Measurements from ENCODE around the gene TMEM231.
"Not testable (repeated sequence)": the region's sequence is repeated elsewhere in the genome, so short reads cannot be mapped to it uniquely, and the experiment has no call there.

TMEM231 gene

GRCh38 chr16:75534560-75535205 lies 21.4 kb downstream of the TMEM231 start:
- in situ Hi-C loops (cut with HindIII; ENCODE audit: low sequenced_read_pairs) = no loop called here

DNA sequence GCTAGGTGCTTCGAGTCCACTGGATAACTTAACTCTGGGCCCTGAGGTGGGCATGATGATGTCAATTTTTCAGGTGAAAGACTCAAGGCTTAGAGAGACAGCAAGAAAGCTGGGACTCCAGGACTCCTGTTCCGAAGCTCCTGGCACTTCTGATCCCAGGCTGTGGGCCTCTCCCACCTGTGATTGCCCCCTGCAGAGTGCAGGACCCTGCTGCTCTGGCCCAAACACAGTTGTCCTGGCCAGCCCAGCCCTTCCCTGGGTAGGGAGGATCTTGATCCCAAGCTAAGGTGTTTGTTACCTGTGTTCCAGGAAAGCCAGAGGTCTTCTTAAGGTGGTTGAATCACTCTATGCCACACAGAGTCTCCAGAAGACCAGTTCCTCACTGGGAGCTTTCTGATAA lies 23.3 kb downstream of the TMEM231 start:
- in situ Hi-C loops (cut with HindIII; ENCODE audit: low sequenced_read_pairs) = no loop called here

- in situ Hi-C loops (cut with HindIII; ENCODE audit: low sequenced_read_pairs) = no loop called here
Measured at GRCh38 chr16:75532142-75532765, 23.8 kb downstream of the TMEM231 start.

GRCh38 chr16:75529959-75530358 lies 26.1 kb downstream of the TMEM231 start:
- in situ Hi-C loops (cut with HindIII; ENCODE audit: low sequenced_read_pairs) = no loop called here

DNA sequence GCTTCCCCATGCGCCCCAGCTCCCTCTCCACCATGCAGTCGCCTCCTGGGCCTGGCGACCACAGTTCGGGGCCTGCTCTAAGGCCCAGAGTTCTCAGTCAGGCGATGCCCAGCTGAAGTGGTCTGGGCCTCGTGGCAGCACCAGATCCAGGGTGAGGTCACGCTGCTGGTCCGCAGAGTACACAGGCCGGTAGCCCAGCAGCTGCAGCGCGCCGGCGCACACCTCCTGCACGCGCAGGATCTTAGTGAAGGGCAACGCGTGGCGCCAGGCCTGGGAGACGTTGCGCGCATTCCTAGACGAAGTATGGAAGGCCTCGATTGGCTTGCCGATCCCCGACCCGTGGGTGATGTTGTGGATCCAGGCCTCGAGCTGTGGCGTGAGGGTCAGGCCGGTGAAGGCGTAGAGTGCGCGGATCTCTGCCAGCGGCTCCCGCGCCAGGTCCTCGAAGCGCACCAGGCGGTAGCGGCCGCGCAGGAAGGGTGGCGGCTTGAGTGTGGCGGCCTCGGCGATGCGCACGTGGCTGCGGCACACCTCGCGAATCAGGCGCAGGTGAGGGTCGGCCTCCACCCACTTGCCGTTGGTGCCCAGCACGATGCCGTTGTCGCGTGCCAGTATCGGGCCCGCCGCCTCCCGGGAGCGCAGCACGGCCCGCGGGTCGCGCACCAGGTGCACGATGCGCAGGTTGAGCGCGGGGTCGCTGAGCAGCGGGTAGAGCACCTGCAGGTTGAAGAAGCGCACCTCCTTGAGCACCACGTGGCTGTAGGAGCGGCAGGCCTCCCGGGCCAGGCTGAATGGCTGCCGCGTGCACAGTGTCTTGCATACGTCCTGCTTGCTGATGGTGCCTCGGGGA lies 26.8 kb downstream of the TMEM231 start:
- in situ Hi-C loops (cut with HindIII; ENCODE audit: low sequenced_read_pairs) = no loop called here

DNA sequence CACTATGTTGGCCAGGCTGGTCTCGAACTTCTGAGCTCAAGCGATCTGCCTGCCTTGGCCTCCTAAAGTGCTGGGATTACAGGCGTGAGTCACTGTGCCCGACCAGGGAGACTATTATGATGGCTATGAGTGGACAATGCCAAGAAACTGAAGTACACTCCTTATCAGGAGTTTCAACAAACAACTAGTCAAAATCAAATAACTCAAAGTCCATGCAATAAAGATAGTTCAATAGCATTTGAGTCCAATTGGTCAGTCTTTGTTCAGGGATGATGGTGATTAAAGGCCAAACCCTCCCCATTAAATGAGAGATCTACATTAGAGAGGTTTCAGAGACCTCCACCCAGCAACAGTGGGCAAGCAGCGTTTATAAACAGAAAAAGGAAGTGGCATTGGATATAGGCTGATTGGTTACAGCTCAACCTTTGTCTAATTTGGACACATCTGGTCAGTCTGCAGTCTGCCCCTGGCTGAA lies 28.2 kb downstream of the TMEM231 start:
- in situ Hi-C loops (cut with HindIII; ENCODE audit: low sequenced_read_pairs) = no loop called here

GRCh38 chr16:75526032-75526790 lies 29.8 kb downstream of the TMEM231 start:
- in situ Hi-C loops (cut with HindIII; ENCODE audit: low sequenced_read_pairs) = no loop called here

DNA sequence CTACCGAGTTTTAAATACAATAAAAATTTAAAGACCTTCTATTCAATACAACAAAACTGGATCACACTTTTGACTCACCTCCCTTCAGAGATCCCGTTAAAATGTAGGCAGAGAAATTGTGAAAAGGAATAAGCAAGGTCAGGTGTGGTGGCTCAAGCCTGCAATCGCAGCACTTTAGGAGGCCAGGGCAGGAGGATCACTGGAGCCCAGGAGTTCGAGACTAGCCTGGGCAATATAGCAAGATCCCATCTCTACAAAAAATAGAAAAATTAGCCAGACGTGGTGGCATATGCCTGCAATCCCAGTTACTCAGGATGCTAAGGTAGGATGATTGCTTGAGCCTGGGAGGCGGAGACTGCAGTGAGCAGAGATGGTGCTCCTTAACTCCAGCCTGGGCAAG lies 36.9 kb downstream of the TMEM231 start:
- in situ Hi-C loops (cut with HindIII; ENCODE audit: low sequenced_read_pairs) = no loop called here

- in situ Hi-C loops (cut with HindIII; ENCODE audit: low sequenced_read_pairs) = not testable (repeated sequence)
Measured at GRCh38 chr16:75516189-75516966, 39.7 kb downstream of the TMEM231 start.

GRCh38 chr16:75514296-75514695 lies 41.8 kb downstream of the TMEM231 start:
- in situ Hi-C loops (cut with HindIII; ENCODE audit: low sequenced_read_pairs) = no loop called here

GRCh38 chr16:75506574-75506973 lies 49.5 kb downstream of the TMEM231 start:
- in situ Hi-C loops (cut with HindIII; ENCODE audit: low sequenced_read_pairs) = no loop called here

- in situ Hi-C loops (cut with HindIII; ENCODE audit: low sequenced_read_pairs) = no loop called here
Measured at GRCh38 chr16:75506107-75506506, 49.9 kb downstream of the TMEM231 start.

GRCh38 chr16:75503801-75504200 lies 52.3 kb downstream of the TMEM231 start:
- in situ Hi-C loops (cut with HindIII; ENCODE audit: low sequenced_read_pairs) = no loop called here

DNA sequence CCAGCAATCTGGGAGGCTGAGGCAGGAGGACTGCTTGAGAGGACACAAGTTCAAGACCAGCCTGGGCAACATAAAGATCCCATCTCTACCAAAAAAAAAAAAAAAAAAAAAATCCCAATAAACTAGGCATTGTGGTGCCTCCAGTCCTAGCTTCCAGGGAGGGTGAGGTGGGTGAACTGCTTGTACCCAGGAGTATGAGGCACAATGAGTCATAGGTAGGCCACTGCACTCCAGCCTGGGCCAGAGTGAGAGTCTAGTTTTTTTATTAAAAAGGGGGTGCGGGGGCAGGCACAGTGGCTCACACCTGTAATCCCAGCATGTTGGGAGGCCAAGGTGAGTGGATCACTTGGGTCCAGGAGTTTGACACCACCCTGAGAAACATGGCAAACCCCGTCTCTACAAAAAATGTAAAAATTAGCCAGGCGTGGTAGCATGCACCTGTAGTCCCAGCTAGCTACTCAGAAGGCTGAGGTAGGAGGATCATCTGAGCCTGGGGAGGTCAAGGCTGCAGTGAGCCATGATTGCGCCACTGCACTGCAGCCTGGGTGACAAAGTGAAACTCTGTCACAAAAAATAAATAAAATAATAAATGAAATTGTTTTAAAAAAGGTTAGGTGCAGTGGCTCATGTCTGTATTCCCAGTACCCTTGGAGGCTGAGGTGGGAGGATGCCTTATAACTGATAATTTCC lies 53.0 kb downstream of the TMEM231 start:
- in situ Hi-C loops (cut with HindIII; ENCODE audit: low sequenced_read_pairs) = no loop called here

- in situ Hi-C loops (cut with HindIII; ENCODE audit: low sequenced_read_pairs) = not testable (repeated sequence)
Measured at GRCh38 chr16:75501820-75502219, 54.2 kb downstream of the TMEM231 start.

DNA sequence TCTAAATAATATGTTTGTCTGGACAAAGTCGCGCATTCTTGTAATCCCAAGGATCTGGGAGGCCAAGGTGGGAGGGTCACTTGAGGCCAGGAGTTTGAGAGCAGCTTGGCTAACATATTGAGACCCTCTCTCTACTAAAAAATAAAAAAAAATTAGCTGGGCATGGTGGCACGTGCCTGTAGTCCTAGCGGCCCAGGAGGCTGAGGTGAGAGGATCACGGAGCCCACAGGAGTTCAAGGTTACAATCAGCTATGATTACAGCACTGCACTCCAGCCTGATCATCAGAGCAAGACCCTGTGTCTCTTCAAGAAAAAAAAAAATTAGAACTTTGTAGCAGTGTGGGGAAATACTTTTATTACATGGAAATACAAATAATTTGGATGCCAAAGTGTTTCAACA lies 54.7 kb downstream of the TMEM231 start:
- in situ Hi-C loops (cut with HindIII; ENCODE audit: low sequenced_read_pairs) = no loop called here

GRCh38 chr16:75498605-75499322 lies 57.3 kb downstream of the TMEM231 start:
- in situ Hi-C loops (cut with HindIII; ENCODE audit: low sequenced_read_pairs) = not testable (repeated sequence)

- in situ Hi-C loops (cut with HindIII; ENCODE audit: low sequenced_read_pairs) = no loop called here
Measured at GRCh38 chr16:75497558-75497957, 58.5 kb downstream of the TMEM231 start.

- in situ Hi-C loops (cut with HindIII; ENCODE audit: low sequenced_read_pairs) = no loop called here
Measured at GRCh38 chr16:75495076-75495674, 60.9 kb downstream of the TMEM231 start, which contains the start of gene CHST6. Gene CHST6 (minus strand): TSS chr16:75495441. CDS start chr16:75479828, 15,613 bp downstream.

All from DLD1 (cell line).